AG09309 (cell line): ENCODE measurements around the gene ADGRL2.

Source experiments
- DNase-seq: peaks from one replicate; pipeline ENCODE4 v3.0.0-alpha.2; 2010; ENCODE audit warnings: low read depth
- H3K4me3 ChIP-seq: 2 replicates; pipeline ENCODE4 v1.5.1; 2011; ENCODE audit warnings: mild to moderate bottlenecking, low read depth, low read length, moderate library complexity; ENCODE audit not compliant: control insufficient read depth
- CTCF ChIP-seq: IDR thresholded peaks from 2 replicates; pipeline ENCODE4 v1.5.1; 2011; ENCODE audit warnings: mild to moderate bottlenecking, low read depth, low read length, inconsistent platforms; ENCODE audit not compliant: insufficient read depth, control insufficient read depth; ENCODE audit errors: missing control alignments

ADGRL2 gene

GRCh38 chr1:81760477-81761097 is 40.1 kb upstream of the ADGRL2 start:
- peak; percentile 7 for DNase-seq
- no peak overlapping the region for H3K4me3 ChIP-seq
- peak; percentile 44 for TF ChIP-seq CTCF

GRCh38 chr1:81775510-81775909 is 25.2 kb upstream of the ADGRL2 start:
- no peak for TF ChIP-seq CTCF
- no peak for DNase-seq

GRCh38 chr1:81780705-81781454 is 19.9 kb upstream of the ADGRL2 start:
- TF ChIP-seq CTCF, result no peak
- H3K4me3 ChIP-seq, result no peak overlapping the region
- DNase-seq, result no peak

More at GRCh38 chr1:81775510-81775909, 25.2 kb upstream of the ADGRL2 start:
- no peak overlapping the region for H3K4me3 ChIP-seq

- no peak for DNase-seq
- TF ChIP-seq CTCF, result no peak
- no peak overlapping the region for H3K4me3 ChIP-seq
These were observed 19.0 kb upstream of the ADGRL2 start for GRCh38 chr1:81781749-81782148.

- DNase-seq, result no peak
- TF ChIP-seq CTCF, result no peak
- no peak overlapping the region for H3K4me3 ChIP-seq
These were observed 8.6 kb upstream of the ADGRL2 start for GRCh38 chr1:81792184-81792583.

- H3K4me3 ChIP-seq, result no peak overlapping the region
- TF ChIP-seq CTCF, result no peak
- no peak for DNase-seq
These were observed 3.0 kb upstream of the ADGRL2 start for GRCh38 chr1:81797701-81798100.
